ENCODE data around the gene DNAJC22. TPM values are rescaled to one million over a fixed set of nuclear protein-coding genes. Genes with fewer than 3 reads are reported as not detected.

DNAJC22 gene
- total and polyA plus RNA-seq, 2 donors (not counting 1 experiment from before 2014, with no cell fraction given): not detected

- no peak overlapping the region for H3K4me3 Mint-ChIP-seq
- Histone ChIP-seq H3K36me3 (replicated peaks in 1 of 2; ENCODE audit: control extremely low read depth in 1 of 2, control insufficient read depth in 1 of 2, extremely low read depth in 1 of 2, insufficient read depth in 2 of 2, low read length in 1 of 2) (no peaks in the 10 kb centered on the region), H3K4me2 (replicated peaks; ENCODE audit: low read depth, low read length, poor library complexity, severe bottlenecking) (peak overlapping the region; percentile 86), H2AFZ (ENCODE audit: insufficient read depth, low read depth, low read length, poor library complexity, severe bottlenecking) (no peak overlapping the region), H3K9me3 (ENCODE audit: control extremely low read depth in 1 of 3, control insufficient read depth in 2 of 3, insufficient read depth in 1 of 3, low read length in 2 of 3) (peaks cover 0 to 25% (median 0%) of the 10 kb centered on the region in 3 donors), H3K9ac (ENCODE audit: low read length) (no peak overlapping the region), H4K20me1 (ENCODE audit: control insufficient read depth, insufficient read depth, low read length, poor library complexity, severe bottlenecking) (no peaks in the 10 kb centered on the region), H3K27me3 (replicated peaks in 1 of 4; ENCODE audit: control extremely low read depth in 1 of 4, control insufficient read depth in 3 of 4, insufficient read depth in 4 of 4, low read length in 3 of 4) (peaks cover 0 to 85% (median 49%) of the 10 kb centered on the region in 4 experiments), H3K4me1 (ENCODE audit: control insufficient read depth in 2 of 2, insufficient read depth in 2 of 2, low read length in 2 of 2) (peaks cover 36 to 39% of the 10 kb centered on the region in 2 donors), H3K27ac (ENCODE audit: low read length in 2 of 2) (no peak overlapping the region), H3K4me3 (ENCODE audit: control extremely low read depth in 1 of 5, extremely low read depth in 1 of 5, insufficient read depth in 1 of 5, low read depth in 2 of 5, low read length in 4 of 5) (no peak overlapping the region), H3K79me2 (ENCODE audit: control insufficient read depth, insufficient read depth, low read length) (no peaks in the 10 kb centered on the region)
- ChIA-PET POLR2A (no interaction called here), CTCF (interaction anchor here (0.6 to 8.5 kb wide), 10 partner anchors 12 to 176 kb away, joined by 3 to 95 read pairs (median 4); partner anchors contain the start of genes DNAJC22, PRPH and TROAP)
- no peak for ATAC-seq (ENCODE audit: low read depth)
- intact Hi-C loops (cut with micrococcal nuclease): loop anchor here (2.0 kb wide), 1 partner anchor 71 kb away; the partner anchor contains the start of gene TUBA1C
- DNase-seq: no peak
- peak overlapping the region; percentile 63 for H3K27ac Mint-ChIP-seq
- TF ChIP-seq EZH2 (IDR thresholded peaks at IDR 0.05; ENCODE audit: borderline replicate concordance, insufficient read depth, low read depth, low read length, poor library complexity, severe bottlenecking) (peak; percentile 66), CTCF (IDR thresholded peaks at IDR 0.05) (no peak)
- peaks cover 72% of the 10 kb centered on the region for H3K27me3 Mint-ChIP-seq
- no peaks in the 10 kb centered on the region for H3K9me3 Mint-ChIP-seq (ENCODE audit: insufficient read depth)
- 21% methylated on average over 72 of the region's 72 CpGs for WGBS (ENCODE audit: insufficient coverage)
- H3K4me1 Mint-ChIP-seq: peaks cover 36% of the 10 kb centered on the region
These were observed 10.6 kb upstream of the DNAJC22 start for GRCh38 chr12:49335955-49336644.

Measured in B cell (primary cell).